ENCODE measurements around the gene CES2.

CES2 gene

GRCh38 chr16:66902648-66903543 lies 32.4 kb upstream of the CES2 start:
- TF ChIP-seq, protein P1, sequence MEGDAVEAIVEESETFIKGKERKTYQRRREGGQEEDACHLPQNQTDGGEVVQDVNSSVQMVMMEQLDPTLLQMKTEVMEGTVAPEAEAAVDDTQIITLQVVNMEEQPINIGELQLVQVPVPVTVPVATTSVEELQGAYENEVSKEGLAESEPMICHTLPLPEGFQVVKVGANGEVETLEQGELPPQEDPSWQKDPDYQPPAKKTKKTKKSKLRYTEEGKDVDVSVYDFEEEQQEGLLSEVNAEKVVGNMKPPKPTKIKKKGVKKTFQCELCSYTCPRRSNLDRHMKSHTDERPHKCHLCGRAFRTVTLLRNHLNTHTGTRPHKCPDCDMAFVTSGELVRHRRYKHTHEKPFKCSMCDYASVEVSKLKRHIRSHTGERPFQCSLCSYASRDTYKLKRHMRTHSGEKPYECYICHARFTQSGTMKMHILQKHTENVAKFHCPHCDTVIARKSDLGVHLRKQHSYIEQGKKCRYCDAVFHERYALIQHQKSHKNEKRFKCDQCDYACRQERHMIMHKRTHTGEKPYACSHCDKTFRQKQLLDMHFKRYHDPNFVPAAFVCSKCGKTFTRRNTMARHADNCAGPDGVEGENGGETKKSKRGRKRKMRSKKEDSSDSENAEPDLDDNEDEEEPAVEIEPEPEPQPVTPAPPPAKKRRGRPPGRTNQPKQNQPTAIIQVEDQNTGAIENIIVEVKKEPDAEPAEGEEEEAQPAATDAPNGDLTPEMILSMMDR (IDR thresholded peaks at IDR 0.05; ENCODE audit: insufficient read depth, low read depth, low read length, missing control alignments) = no peak
- no peak for DNase-seq (ENCODE audit: low read depth)
- no peak overlapping the region for H3K4me3 ChIP-seq (ENCODE audit: low read depth, low read length)

GRCh38 chr16:66903544-66904427 lies 31.5 kb upstream of the CES2 start:
- no peak overlapping the region for H3K4me3 ChIP-seq (ENCODE audit: low read depth, low read length)
- DNase-seq (ENCODE audit: low read depth) = no peak
- TF ChIP-seq, protein P1 (IDR thresholded peaks at IDR 0.05; ENCODE audit: insufficient read depth, low read depth, low read length, missing control alignments) = no peak

DNA sequence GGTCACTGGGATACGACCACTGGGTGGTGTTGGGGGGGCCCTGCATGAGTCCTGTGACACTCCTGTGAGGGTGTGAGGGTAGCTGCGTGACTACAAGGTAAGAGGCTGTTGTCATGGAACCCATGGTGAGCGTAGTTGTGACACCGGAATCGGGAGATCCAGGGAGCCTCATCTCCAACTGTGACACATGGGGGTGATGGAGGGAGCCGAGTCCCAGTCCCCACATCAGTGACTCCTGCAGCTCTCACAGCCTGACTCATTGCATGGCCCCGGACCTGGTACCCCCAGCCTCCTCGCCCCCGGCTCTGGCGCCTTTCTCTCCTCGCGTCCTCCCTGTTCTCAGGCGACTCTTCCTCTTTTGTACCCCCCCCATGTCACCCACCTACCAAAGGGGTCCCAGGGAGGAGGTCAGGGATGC lies 30.9 kb upstream of the CES2 start:
- TF ChIP-seq, protein P1 (IDR thresholded peaks at IDR 0.05; ENCODE audit: insufficient read depth, low read depth, low read length, missing control alignments) = no peak
- no peak overlapping the region for H3K4me3 ChIP-seq (ENCODE audit: low read depth, low read length)
- DNase-seq (ENCODE audit: low read depth) = no peak

DNA sequence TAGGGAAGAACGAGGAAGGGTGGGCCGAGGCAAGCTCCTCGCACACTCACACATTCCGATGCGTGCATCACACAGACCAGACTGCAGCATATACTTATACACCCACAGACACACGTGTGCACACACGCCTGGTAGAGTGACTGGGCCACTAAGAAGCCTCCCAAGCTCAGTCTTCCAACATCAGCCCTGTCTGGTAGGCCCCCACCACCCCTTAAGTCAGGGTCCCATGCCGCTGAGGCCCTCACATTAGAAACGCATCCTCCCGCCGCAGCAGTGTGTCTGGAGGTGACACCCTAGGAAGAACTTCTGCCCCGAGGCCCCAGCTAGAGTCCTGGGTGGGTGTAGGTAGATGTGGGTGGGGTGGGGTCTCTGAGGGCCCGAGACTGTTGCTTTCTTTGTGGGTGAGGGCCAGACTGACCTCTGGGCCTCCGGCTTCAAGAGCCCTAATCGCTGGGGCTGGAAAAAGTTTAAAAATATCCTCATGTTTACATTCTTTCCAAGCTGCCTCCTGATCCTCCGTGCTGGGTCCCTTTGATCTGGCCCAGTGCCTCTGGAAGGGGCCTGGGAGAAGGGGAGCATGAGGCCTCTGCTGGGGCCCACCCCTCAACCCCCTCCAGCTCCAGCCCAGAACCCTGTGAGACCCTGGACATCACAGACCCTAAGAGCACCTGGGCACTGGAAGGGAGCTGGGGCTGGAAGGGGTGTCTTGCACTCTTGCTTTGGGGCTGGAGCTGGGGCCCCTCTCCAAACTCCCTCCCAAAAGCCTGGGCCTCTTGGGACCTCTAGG lies 30.3 kb upstream of the CES2 start:
- DNase-seq (ENCODE audit: low read depth) = no peak
- TF ChIP-seq, protein P1 (IDR thresholded peaks at IDR 0.05; ENCODE audit: insufficient read depth, low read depth, low read length, missing control alignments) = no peak
- no peak overlapping the region for H3K4me3 ChIP-seq (ENCODE audit: low read depth, low read length)

DNA sequence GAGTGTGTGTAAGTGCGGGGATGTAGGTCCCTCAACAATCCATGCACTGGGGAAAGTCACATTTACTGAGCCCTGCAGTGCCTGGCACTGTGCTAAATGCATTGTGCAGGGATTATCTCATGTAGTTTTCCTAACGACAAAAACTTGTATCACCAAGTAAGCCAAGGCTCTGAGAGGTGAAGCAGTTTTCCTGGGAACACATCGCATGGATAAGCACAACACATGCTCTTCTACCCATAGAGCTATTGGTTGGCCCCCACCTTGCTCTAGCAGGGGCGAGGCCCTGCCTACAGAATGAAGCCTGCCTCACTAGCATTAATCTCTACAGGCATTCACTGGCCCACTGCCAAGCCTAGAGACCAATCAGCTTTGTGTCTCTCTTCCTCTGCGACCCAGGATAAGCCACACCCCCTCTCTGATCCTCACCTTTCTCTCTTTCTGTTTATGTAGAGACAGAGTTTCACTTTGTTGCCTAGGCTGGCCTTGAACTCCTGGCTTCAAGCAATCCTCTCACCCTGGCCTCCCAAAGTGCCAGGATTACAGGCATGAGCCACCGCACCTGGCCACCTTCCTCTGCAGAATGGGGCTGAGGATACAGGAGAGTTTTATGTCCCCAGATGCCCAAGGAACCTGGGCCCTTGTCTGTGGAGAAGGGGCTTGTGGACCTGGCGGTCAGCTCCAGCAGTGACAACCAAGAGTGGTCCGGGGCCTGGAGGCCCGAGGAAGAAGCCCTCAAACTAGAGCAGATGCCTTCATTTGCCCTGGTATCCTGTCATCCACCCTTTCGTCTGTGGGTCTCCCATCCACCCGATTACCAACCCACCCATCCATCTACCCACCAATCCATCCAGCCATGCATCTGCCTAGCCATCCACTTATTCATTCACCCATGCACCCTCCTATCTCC lies 29.4 kb upstream of the CES2 start:
- peak; percentile 55 for DNase-seq (ENCODE audit: low read depth)
- no peak overlapping the region for H3K4me3 ChIP-seq (ENCODE audit: low read depth, low read length)
- TF ChIP-seq, protein P1 (IDR thresholded peaks at IDR 0.05; ENCODE audit: insufficient read depth, low read depth, low read length, missing control alignments) = no peak
